K562 (cell line): ENCODE results near the gene CGREF1. TPM values are rescaled to one million over a fixed set of nuclear protein-coding genes. Genes with fewer than 3 reads are reported as not detected.
A peak's percentile ranks its signal among the peaks of the same experiment; 100 is the strongest.

Experiments used
- CBX2 ChIP-seq: fragments of 200-600 bp; sonication (generic); IDR thresholded peaks from one replicate; pipeline ENCODE4 v1.6.1; 2012; ENCODE audit warnings: mild to moderate bottlenecking, low read length, inconsistent platforms; ENCODE audit not compliant: insufficient read depth, poor library complexity, severe bottlenecking
- FOXA3 ChIP-seq, 2 experiments: fragments of 450-650 bp in 1 of 2; sonication (generic) in 1 of 2; formaldehyde crosslinking; IDR thresholded peaks in 1 of 2; conservative IDR thresholded peaks in 1 of 2; 2 replicates each; pipeline versions ENCODE4 v1.4.0 to v1.8.0; 2020 to 2022; ENCODE audit warnings: mild to moderate bottlenecking in 2 of 2, missing genetic modification reagents in 1 of 2
- ILF3 ChIP-seq: fragments of 450-650 bp; IDR thresholded peaks from 2 replicates; pipeline ENCODE4 v1.6.1; 2018; ENCODE audit warnings: antibody characterized with exemption, mild to moderate bottlenecking, moderate library complexity, borderline replicate concordance
- MYC ChIP-seq, 2 experiments: fragments of 250-450 bp in 1 of 2; sonication (Bioruptor Pico) in 1 of 2; IDR thresholded peaks; 2 replicates each; pipeline versions ENCODE4 v1.5.1 to v1.6.1; 2012 to 2021; ENCODE audit warnings: low read depth in 2 of 2, borderline replicate concordance in 1 of 2, improper control_type of control experiment in 1 of 2, low read length in 1 of 2, mild to moderate bottlenecking in 1 of 2, moderate library complexity in 1 of 2
- PKNOX1 ChIP-seq: fragments of 450-650 bp; IDR thresholded peaks from 2 replicates; pipeline ENCODE4 v1.6.1; 2016
- PTBP1 ChIP-seq: fragments of 200-400 bp; formaldehyde crosslinking; IDR thresholded peaks from 2 replicates; pipeline ENCODE4 v1.6.1; 2017; ENCODE audit warnings: low read depth, low read length
- RBM34 ChIP-seq: fragments of 200-400 bp; formaldehyde crosslinking; IDR thresholded peaks from 2 replicates; pipeline ENCODE4 v1.6.1; 2018; ENCODE audit warnings: low read length, borderline replicate concordance; ENCODE audit not compliant: insufficient read depth
- SUPT5H ChIP-seq: fragments of 450-650 bp; IDR thresholded peaks from 2 replicates; pipeline ENCODE4 v1.6.1; 2016
- ZNF584 ChIP-seq: fragments of 200-800 bp; sonication (Bioruptor generic); IDR thresholded peaks from 2 replicates; pipeline ENCODE4 v1.6.1; 2016; ENCODE audit warnings: low read depth, mild to moderate bottlenecking, missing genetic modification characterization, missing compliant biosample characterization
- ZNF639 ChIP-seq, 2 experiments: fragments of 200-800 bp in 1 of 2; sonication (Bioruptor generic) in 1 of 2; sonication (generic) in 1 of 2; formaldehyde crosslinking in 1 of 2; IDR thresholded peaks in 1 of 2; conservative IDR thresholded peaks in 1 of 2; 2 replicates each; pipeline versions ENCODE4 v1.5.0 to v1.6.1; 2016 to 2020; ENCODE audit warnings: missing compliant biosample characterization in 1 of 2, missing genetic modification characterization in 1 of 2, missing genetic modification reagents in 1 of 2
- ZNF79 ChIP-seq: fragments of 250-450 bp; sonication (Bioruptor Pico); IDR thresholded peaks from 2 replicates; pipeline ENCODE4 v1.4.0; 2020; ENCODE audit warnings: low read depth, mild to moderate bottlenecking, moderate library complexity
- polyA plus RNA-seq, 8 experiments: library from polyadenylated mRNA; depleted of rRNA in 4 of 8; stranded (reverse) in 5 of 8; unstranded in 3 of 8; fragments of >200 nt; fragmentation: Nextera tagmentation in 2 of 8; fragmentation: Illumina TruSeq in 1 of 8; extraction: Ambion mirVana in 2 of 8; extraction: Trizol in 1 of 8; gene quantifications; 2 replicates each; pipeline versions ENCODE4 v1.2.1 to v1.2.3, GENCODE V29; 2011 to 2014; ENCODE audit warnings: inconsistent platforms in 1 of 8, missing spikeins in 1 of 8
- total RNA-seq, 7 experiments: library from RNA; depleted of rRNA in 6 of 7; stranded (reverse); fragments of >200 nt in 6 of 7; fragmentation: Illumina TruSeq in 2 of 7; extraction: Trizol in 2 of 7; gene quantifications; 2 replicates each; pipeline versions ENCODE4 v1.2.1 to v1.2.3, GENCODE V29; 2011 to 2021; ENCODE audit warnings: low replicate concordance in 1 of 7
- TF ChIP-seq, protein P1 (sequence below), 3 experiments: fragments of 200-800 bp in 1 of 3; fragments of 250-450 bp in 1 of 3; fragments of 450-650 bp in 1 of 3; sonication (Bioruptor Pico) in 1 of 3; sonication (Bioruptor generic) in 1 of 3; formaldehyde crosslinking in 1 of 3; IDR thresholded peaks; 2 replicates each; pipeline versions ENCODE4 v1.6.1 to v1.8.0; 2016 to 2022; ENCODE audit warnings: mild to moderate bottlenecking in 2 of 3, missing genetic modification characterization in 2 of 3, missing compliant biosample characterization in 1 of 3, moderate library complexity in 1 of 3
- TF ChIP-seq, protein P2 (sequence below): fragments of 250-450 bp; sonication (Bioruptor Pico); IDR thresholded peaks from 2 replicates; pipeline ENCODE4 v1.9.0; 2021; ENCODE audit warnings: mild to moderate bottlenecking, inconsistent platforms

CGREF1 gene
- total and polyA plus RNA-seq, 9 of the 15 experiments (the other 6 are each of a cell fraction or from before 2014, with no cell fraction given): 0.07 to 0.50 (median 0.37) TPM

- TF ChIP-seq, protein P1, sequence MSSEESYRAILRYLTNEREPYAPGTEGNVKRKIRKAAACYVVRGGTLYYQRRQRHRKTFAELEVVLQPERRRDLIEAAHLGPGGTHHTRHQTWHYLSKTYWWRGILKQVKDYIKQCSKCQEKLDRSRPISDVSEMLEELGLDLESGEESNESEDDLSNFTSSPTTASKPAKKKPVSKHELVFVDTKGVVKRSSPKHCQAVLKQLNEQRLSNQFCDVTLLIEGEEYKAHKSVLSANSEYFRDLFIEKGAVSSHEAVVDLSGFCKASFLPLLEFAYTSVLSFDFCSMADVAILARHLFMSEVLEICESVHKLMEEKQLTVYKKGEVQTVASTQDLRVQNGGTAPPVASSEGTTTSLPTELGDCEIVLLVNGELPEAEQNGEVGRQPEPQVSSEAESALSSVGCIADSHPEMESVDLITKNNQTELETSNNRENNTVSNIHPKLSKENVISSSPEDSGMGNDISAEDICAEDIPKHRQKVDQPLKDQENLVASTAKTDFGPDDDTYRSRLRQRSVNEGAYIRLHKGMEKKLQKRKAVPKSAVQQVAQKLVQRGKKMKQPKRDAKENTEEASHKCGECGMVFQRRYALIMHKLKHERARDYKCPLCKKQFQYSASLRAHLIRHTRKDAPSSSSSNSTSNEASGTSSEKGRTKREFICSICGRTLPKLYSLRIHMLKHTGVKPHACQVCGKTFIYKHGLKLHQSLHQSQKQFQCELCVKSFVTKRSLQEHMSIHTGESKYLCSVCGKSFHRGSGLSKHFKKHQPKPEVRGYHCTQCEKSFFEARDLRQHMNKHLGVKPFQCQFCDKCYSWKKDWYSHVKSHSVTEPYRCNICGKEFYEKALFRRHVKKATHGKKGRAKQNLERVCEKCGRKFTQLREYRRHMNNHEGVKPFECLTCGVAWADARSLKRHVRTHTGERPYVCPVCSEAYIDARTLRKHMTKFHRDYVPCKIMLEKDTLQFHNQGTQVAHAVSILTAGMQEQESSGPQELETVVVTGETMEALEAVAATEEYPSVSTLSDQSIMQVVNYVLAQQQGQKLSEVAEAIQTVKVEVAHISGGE (CRISPR knock-in tag; IDR thresholded peaks at IDR 0.05): peak in 1 of 3 experiments; percentile 87; a peak in 2 of 6 replicates
- peak; percentile 40; the same call in 1 of the 2 replicates for TF ChIP-seq PKNOX1
- TF ChIP-seq CBX2: no peak
- peak; percentile 60 for TF ChIP-seq MYC (IDR thresholded peaks at IDR 0.05; ENCODE audit: low read depth, low read length)
- no peak for TF ChIP-seq MYC (CRISPR knock-in tag; IDR thresholded peaks at IDR 0.05; ENCODE audit: borderline replicate concordance, low read depth)
- TF ChIP-seq ZNF79 (CRISPR knock-in tag): no peak
- peak; percentile 84 for TF ChIP-seq SUPT5H
- 0 out of 4 replicates have a peak, but pooled peaks of 1 of the 2 experiments have one; percentile 23 for TF ChIP-seq FOXA3 (CRISPR knock-in tag; conservative IDR thresholded peaks at IDR 0.05 in 1 of 2, IDR thresholded peaks at IDR 0.05 in 1 of 2)
- no peak for TF ChIP-seq PTBP1
- TF ChIP-seq ZNF639 (CRISPR knock-in tag; conservative IDR thresholded peaks at IDR 0.05 in 1 of 2, IDR thresholded peaks at IDR 0.05 in 1 of 2): peak in 1 of 2 experiments; percentile 79; a peak in 2 of 4 replicates
- no peak for TF ChIP-seq RBM34
- no peak for TF ChIP-seq ILF3
- TF ChIP-seq, protein P2, sequence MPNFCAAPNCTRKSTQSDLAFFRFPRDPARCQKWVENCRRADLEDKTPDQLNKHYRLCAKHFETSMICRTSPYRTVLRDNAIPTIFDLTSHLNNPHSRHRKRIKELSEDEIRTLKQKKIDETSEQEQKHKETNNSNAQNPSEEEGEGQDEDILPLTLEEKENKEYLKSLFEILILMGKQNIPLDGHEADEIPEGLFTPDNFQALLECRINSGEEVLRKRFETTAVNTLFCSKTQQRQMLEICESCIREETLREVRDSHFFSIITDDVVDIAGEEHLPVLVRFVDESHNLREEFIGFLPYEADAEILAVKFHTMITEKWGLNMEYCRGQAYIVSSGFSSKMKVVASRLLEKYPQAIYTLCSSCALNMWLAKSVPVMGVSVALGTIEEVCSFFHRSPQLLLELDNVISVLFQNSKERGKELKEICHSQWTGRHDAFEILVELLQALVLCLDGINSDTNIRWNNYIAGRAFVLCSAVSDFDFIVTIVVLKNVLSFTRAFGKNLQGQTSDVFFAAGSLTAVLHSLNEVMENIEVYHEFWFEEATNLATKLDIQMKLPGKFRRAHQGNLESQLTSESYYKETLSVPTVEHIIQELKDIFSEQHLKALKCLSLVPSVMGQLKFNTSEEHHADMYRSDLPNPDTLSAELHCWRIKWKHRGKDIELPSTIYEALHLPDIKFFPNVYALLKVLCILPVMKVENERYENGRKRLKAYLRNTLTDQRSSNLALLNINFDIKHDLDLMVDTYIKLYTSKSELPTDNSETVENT: 0 out of 2 replicates have a peak, but pooled peaks have one; percentile 10
- 0 out of 2 replicates have a peak, but pooled peaks have one; percentile 44 for TF ChIP-seq ZNF584 (CRISPR knock-in tag)
Observed at GRCh38 chr2:27071277-27071989, 47.5 kb downstream of the CGREF1 start, which contains the start of gene OST4 (continued).
